Activated CD8-positive, alpha-beta memory T cell treated with anti-CD3 and anti-CD28 coated beads for 24 hours (primary cell): ENCODE measurements around the gene PFKFB4.
"Not testable (repeated sequence)": the region's sequence is repeated elsewhere in the genome, so short reads cannot be mapped to it uniquely, and the experiment has no call there.

Source experiments
- DNase-seq: peaks from one replicate; pipeline ENCODE4 v3.0.0-alpha.2; 2020

The PFKFB4 gene

GRCh38 chr3:48555949-48556795 is 431 bp downstream of the PFKFB4 start:
- DNase-seq, result no peak

DNA sequence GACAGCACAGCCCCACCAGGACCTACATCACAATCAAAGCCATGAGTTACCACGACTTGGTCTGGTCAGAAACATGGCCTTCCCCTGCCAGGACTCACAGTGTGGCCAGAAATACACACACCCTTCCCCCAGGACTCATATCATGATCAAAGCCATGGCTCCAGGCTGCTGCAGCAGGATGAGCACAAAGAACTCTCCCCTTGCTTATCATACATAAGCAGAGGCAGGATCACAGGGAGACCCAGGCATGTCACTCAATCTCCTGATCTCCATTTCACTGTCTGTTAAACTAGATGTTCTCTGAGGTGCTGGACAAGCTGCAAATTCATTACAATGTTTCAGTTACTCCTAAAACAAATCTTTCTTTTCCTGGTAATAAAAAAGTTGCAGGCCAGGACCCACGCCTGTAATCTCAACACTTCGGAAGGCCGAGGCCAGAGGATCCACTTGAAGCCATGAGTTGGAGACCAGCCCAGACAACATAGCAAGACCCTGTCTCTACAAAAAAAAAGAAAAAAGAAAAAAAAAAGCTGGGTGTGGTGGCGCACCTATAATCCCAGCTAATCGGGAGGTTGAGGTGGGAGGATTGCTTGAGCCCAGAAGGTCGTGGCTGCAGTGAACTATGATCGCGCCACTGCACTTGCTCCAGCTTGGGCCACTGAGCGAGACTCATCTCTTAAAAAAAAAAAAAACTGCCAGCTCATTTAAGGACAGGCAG is 1.2 kb downstream of the PFKFB4 start:
- no peak for DNase-seq

DNA sequence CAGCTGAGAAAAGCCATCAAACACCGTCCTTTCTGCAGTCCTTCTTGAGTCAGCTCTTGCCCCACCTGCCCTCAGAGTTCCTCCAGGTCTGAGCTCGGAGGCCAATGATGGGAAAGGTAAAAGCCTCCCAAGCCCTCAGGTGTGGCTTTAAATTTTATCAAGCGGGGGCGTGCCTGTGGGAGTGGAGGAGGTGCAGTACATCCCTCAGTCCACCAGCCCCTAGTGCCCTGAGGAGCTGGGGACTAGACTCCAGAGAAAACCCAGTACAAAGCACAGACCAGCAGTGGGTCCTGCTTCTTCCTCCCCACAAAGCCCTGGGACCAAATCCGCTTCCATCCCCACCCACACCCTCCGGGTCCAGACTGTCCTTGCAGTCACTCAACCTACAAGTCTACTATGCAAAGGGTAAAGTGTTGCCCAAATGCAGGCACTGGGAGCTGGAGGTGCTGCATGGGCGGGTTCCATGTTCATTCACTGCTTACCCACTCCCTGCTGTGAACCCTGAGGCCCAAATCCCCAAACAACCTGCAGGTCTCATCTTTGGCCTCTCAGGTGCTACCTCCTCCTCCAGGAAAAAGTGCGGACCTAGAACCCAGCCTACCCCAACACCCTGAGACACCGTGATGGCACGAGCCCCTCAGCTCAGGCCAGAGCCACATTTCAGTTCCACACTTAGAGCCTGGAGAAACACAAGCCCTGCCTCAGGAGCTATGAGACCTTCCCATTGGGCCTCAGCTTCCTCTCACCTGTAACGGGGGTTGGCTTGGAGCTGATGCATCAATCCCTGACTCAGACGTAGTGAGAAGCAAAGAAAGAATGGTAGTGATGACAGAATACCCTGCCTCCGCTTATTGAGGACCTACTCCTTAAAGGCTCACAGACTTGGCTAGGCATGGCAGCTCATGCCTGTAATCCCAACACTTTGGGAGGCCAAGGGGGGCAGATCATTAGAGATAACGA is 2.4 kb downstream of the PFKFB4 start:
- DNase-seq, result no peak

- no peak for DNase-seq
Observed at GRCh38 chr3:48553361-48553760, 3.2 kb downstream of the PFKFB4 start.

DNA sequence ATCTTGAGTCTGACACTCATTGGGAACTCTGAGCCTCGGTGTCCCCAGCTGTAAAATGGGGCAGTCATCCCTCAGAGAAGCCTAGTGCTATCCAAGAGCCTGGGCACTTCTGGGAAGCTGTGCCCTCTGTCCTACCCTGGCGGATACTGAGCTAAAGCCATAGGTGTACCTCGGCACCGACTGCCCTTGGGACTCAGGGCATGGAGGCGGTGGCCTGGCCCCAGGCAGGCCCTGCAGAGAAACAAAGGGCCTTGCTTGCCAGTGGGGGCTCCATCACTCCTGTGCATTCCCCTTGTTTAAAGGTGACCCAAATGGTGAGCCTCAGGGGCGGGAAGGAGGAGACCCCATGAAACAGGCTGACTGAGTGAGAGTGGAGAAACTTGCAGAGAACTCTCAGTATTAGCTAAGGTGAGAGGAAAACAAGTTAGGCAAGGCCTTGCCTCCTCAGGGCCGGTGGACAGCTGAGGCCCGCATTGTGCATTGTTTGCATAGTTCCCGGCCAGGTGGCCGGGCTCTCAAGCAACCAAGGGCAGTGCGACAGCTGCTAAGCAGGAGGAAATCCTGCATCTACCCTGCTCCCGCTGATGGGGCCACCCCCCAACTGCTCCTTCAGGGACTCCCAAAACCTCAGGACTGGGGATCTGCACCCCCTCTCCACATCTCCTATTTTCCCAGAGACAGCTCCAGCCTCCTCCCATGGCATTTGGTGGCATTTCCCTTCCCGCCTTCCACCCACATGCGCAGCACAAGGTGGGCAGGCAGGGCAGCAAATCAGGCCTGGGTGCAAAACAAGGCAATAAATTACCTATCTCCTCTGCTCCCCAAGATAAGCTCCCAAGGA is 4.3 kb downstream of the PFKFB4 start:
- no peak for DNase-seq

DNA sequence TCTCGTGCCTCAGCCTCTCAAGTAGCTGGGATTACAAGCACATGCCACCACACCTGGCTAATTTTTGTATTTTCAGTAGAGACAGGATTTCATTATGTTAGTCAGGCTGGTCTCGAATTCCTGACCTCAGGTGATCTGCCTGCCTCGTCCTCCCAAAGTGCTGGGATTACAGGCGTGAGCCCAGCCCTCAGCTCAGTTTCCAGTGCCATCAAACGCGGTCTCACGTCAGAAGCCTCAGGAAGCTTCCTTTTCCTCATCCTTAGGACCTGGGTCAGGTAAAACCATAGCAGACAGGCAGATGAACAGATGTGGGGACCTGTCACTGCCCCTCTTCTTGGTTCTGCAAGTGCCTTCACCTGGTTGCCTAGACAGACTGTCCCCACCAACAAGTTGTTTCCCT is 5.0 kb downstream of the PFKFB4 start:
- not testable (repeated sequence) for DNase-seq

GRCh38 chr3:48548729-48549705 is 7.6 kb downstream of the PFKFB4 start:
- peak; percentile 95 for DNase-seq

DNA sequence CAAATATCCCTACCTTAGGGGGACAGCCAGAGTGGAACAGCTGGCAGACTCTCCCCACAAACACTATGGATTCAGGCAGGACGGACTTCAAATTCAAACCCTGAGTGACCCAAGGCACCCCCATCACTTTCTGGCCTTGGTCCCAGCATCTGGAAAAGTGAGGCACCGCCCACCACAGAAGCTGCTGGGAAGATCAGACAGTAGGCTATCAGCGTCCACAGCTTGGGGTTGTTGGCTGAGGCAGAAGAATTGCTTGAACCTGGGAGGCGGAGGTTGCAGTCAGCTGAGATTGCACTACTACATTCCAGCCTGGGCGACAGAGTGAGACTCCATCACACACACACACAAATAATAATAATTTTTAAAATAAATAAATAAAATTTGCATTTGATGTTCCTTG is 8.5 kb downstream of the PFKFB4 start:
- no peak for DNase-seq

DNA sequence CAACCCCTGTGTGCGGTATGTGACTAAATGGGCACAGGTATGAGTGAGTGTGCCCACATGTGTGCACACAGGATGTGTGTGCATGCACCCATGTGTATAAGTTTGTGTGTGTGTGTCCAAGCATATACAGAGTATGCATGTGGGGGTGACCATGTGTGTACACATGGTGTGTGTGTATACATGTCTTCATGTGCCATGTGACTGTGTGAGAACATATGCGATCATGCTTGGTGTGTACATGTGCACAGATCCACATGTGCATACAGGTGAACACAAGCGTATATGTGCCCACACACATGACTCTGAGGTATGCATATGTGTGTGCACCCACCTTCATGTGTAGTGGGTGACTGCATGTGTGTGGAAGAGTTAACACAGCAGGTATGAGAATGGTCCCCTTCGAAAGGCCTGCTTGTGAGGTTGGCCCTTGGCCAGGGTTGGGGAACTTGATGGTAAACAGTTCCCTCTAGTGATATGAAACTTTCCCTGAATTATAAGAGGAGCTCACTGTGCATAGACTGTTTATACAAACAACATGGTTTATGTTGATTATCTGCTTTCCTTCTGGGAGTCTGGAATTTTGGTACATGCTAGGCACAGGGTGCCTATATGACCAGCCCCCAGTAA is 10.3 kb downstream of the PFKFB4 start:
- no peak for DNase-seq

DNA sequence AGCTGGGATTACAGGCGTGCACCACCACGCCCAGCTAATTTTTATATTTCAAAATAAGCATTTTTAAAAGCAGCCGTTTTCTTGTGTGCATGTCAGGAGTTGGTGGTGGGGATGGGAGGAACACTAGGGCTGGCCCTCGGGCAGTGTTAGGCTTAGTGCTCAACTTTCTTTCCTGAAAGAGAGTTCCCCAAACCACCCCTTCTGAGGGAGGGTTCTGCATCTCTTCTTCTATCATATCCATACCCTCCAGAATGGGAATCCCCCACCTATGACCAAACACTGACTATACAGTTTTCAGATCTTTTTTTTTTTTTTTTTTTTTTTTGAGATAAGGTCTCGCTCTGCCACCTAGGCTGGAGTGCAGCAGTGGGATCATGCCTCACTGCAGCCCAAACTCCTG is 12.5 kb downstream of the PFKFB4 start:
- no peak for DNase-seq

- no peak for DNase-seq
Observed at GRCh38 chr3:48543271-48543866, 13.2 kb downstream of the PFKFB4 start.

DNA sequence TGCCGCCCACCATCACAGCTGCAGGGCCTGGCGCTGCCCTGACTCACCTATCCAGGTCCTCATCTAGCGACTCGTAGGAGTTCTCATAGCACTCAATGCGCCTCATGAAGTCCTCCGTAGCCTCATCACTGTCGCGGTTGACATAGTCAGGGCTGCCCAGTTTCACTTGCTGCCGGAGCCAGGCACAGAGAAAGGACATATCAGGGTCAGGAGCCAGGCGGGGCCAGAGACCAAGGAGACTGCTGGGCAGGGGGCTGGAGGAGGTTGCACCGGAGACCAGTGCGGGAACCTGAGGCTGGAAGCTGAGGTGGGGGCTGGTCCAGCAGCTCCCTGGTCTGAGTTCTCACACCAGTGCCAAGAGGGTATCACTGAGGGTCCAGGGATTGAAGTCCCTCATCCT is 18.2 kb downstream of the PFKFB4 start:
- no peak for DNase-seq

- DNase-seq, result no peak
Observed at GRCh38 chr3:48536785-48537184, 19.8 kb downstream of the PFKFB4 start.

- no peak for DNase-seq
Observed at GRCh38 chr3:48536116-48536515, 20.5 kb downstream of the PFKFB4 start.

DNA sequence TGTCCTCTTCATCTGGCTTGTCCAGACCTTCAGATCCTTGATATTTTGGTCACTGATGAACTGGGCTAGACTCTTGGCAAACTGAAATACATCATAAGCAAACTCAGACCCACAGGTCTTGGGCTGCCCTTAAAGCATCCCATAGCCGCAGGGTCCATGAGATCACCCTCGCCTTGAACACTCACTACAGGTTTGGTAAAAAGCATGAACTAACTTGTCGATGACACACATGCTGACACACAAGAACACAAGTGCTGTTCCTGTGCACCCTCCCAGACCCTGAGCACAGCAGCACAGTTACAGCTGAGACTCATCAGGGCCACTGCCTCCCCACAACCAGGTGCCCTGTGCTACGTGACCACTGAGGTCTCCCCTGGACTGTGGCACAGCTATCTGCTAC is 21.0 kb downstream of the PFKFB4 start:
- DNase-seq, result no peak

GRCh38 chr3:48532977-48533337 is 23.6 kb downstream of the PFKFB4 start:
- no peak for DNase-seq

- DNase-seq, result no peak
Observed at GRCh38 chr3:48532271-48532976, 24.2 kb downstream of the PFKFB4 start.

DNA sequence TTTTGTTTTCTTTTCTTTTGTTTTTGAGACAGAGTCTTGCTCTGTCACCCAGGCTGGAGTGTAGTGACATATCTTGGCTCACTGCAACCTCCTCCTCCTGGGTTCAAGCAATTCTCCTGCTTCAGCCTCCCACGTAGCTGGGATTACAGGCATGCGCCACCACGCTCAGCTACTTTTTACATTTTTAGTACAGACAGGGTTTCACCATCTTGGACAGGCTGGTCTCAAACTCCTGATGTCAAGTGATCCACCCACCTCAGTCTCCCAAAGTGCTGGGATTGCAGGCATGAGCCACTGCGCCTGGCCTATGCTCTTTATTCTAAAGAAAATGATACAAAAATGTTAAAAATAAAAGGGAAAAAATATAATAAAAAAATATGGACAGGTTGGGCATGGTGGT is 25.9 kb downstream of the PFKFB4 start:
- DNase-seq, result not testable (repeated sequence)

GRCh38 chr3:48528754-48529153 is 27.8 kb downstream of the PFKFB4 start:
- DNase-seq, result no peak
